Left lung (tissue), 10 donors: ENCODE measurements around the gene PPP2R2B. TPM values are rescaled to one million over a fixed set of nuclear protein-coding genes. Genes with fewer than 3 reads are reported as not detected.

ENCODE experiments used
- ATAC-seq: fragments of 200-7000 bp; cut with Tn5 transposase; one replicate; pipeline ENCODE4 v1.9.1; 2020; ENCODE audit warnings: moderate library complexity
- DNase-seq, 4 donors: peaks; one replicate each; pipeline ENCODE4 v3.0.0-alpha.2; 2013 to 2020
- H3K27ac ChIP-seq, 2 donors: fragments of 200-600 bp; sonication (generic) in 1 of 2; one replicate each; pipeline versions ENCODE4 v1.5.0 to v1.8.0; 2020 to 2021
- H3K27me3 ChIP-seq, 2 donors: fragments of 200-600 bp; sonication (generic) in 1 of 2; one replicate each; pipeline versions ENCODE4 v1.5.0 to v1.8.0; 2020 to 2021
- H3K36me3 ChIP-seq, 2 donors: fragments of 200-600 bp; sonication (generic) in 1 of 2; one replicate each; pipeline versions ENCODE4 v1.5.0 to v1.8.0; 2020 to 2021
- H3K4me1 ChIP-seq, 2 donors: fragments of 200-600 bp; one replicate each; pipeline ENCODE4 v1.8.0; 2021
- H3K4me3 ChIP-seq, 2 donors: fragments of 200-600 bp; sonication (generic) in 1 of 2; one replicate each; pipeline versions ENCODE4 v1.5.0 to v1.8.0; 2020 to 2021; ENCODE audit warnings: mild to moderate bottlenecking in 1 of 2
- H3K9me3 ChIP-seq, 2 donors: fragments of 200-600 bp; sonication (generic) in 1 of 2; one replicate each; pipeline versions ENCODE4 v1.5.0 to v1.8.0; 2020 to 2021
- intact Hi-C, 2 donors: fragments of 100-400 bp; cut with DNase I; formaldehyde crosslinking; loops; one replicate each; pipeline versions ENCODE4 v1.11.2 to v1.14.2; 2022
- polyA plus RNA-seq, 6 donors: library from polyadenylated mRNA; unstranded; fragments of 120-200 nt; gene quantifications; one replicate each; pipeline ENCODE4 v1.2.1, GENCODE V29; 2013; ENCODE audit not compliant: insufficient read length in 6 of 6
- total RNA-seq, 2 donors: library from RNA; stranded (reverse); fragmentation: NEBNext Ultra II Directional; extraction: Animal tissue kit (Norgen Biotek cat#: 25700); gene quantifications; one replicate each; pipeline ENCODE4 v1.2.1, GENCODE V29; 2021
- TF ChIP-seq, protein P1 (sequence below), 2 donors: fragments of 200-600 bp; sonication (generic) in 1 of 2; IDR thresholded peaks; one replicate each; pipeline versions ENCODE4 v1.5.0 to v1.8.0; 2021; ENCODE audit warnings: antibody characterized with exemption in 2 of 2
- donor health status: DM: no; HTN: yes; CAD: no.
- donor health status: DM: no; HTN: no; CAD: no.

The PPP2R2B gene
- total and polyA plus RNA-seq, 8 donors = 0.23 to 1.5 (median 0.43) TPM

DNA sequence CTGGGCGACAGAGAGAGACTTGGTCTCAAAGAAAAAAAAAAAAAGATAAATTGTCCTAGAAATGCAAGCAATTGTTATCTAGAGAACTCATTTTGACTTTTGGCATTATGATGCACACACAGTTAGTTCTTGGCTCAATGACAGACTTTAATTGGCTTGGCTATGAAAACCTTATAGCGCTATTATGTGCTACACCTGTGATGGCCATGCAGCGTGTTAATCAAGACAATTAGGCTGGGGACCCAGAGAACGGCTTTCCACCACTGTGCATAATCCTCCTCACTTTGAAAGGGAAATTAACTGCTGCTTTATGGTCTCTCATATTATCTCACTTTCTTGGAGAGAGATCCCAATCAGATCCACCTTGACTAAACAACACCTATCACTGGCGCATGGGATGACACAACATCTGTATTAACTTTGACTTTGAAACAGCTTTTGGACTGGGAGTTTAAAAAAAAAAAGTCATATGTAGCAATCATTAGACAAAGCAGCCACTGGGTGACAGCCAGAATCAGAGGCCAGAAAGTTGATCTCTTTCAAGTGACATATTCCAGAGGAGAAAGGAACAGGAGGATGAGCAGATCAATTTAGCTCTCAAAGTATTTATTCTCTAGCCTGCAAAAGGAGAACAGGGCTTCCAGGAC is 132.5 kb downstream of the PPP2R2B start:
- H3K4me1 ChIP-seq = no peaks in the 10 kb centered on the region
- ATAC-seq (no peak), DNase-seq (no peak)
- TF ChIP-seq, protein P1, sequence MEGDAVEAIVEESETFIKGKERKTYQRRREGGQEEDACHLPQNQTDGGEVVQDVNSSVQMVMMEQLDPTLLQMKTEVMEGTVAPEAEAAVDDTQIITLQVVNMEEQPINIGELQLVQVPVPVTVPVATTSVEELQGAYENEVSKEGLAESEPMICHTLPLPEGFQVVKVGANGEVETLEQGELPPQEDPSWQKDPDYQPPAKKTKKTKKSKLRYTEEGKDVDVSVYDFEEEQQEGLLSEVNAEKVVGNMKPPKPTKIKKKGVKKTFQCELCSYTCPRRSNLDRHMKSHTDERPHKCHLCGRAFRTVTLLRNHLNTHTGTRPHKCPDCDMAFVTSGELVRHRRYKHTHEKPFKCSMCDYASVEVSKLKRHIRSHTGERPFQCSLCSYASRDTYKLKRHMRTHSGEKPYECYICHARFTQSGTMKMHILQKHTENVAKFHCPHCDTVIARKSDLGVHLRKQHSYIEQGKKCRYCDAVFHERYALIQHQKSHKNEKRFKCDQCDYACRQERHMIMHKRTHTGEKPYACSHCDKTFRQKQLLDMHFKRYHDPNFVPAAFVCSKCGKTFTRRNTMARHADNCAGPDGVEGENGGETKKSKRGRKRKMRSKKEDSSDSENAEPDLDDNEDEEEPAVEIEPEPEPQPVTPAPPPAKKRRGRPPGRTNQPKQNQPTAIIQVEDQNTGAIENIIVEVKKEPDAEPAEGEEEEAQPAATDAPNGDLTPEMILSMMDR (IDR thresholded peaks at IDR 0.05) = no peak
- no peaks in the 10 kb centered on the region for H3K27me3 ChIP-seq
- H3K4me3 ChIP-seq = no peak overlapping the region
- intact Hi-C loops = no loop called here
- H3K9me3 ChIP-seq = no peaks in the 10 kb centered on the region
- no peak overlapping the region for H3K27ac ChIP-seq
- H3K36me3 ChIP-seq = no peaks in the 10 kb centered on the region

DNA sequence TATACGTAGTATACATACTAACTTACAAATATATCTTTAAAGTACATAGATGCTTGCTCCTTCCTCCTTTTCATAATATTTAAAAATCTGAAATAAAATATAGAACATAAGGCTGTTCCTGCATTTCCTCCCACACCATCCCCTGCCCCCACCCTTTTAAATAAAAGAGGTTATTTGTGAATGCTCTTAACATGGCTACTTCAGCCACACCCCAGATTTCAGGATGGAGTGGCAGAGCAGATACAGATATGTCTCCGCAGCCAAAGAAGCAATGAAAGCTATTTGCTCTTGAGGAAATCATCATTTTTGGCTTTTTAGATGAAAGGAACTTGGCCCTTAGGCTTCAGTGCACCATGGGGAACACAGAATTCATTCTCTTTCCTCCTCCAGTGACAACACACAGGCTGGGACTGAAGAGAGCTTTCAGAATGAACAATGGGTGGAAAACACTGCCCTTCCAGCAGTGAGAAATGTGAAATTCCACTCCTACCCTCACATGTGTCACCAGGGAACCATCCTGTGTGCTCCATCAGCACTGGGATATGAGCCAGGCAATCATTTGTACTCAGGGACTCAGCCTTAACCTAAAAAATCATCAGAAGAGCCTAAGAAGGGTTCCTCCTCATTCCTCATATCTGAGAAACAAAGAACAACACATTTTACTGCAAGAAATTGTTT is 134.3 kb downstream of the PPP2R2B start:
- ATAC-seq (no peak), DNase-seq (no peak)
- no peak overlapping the region for H3K4me3 ChIP-seq
- no peaks in the 10 kb centered on the region for H3K9me3 ChIP-seq
- H3K27me3 ChIP-seq = no peaks in the 10 kb centered on the region
- no peaks in the 10 kb centered on the region for H3K4me1 ChIP-seq
- no peak overlapping the region for H3K27ac ChIP-seq
- TF ChIP-seq, protein P1 (IDR thresholded peaks at IDR 0.05) = no peak
- intact Hi-C loops = no loop called here
- no peaks in the 10 kb centered on the region for H3K36me3 ChIP-seq

DNA sequence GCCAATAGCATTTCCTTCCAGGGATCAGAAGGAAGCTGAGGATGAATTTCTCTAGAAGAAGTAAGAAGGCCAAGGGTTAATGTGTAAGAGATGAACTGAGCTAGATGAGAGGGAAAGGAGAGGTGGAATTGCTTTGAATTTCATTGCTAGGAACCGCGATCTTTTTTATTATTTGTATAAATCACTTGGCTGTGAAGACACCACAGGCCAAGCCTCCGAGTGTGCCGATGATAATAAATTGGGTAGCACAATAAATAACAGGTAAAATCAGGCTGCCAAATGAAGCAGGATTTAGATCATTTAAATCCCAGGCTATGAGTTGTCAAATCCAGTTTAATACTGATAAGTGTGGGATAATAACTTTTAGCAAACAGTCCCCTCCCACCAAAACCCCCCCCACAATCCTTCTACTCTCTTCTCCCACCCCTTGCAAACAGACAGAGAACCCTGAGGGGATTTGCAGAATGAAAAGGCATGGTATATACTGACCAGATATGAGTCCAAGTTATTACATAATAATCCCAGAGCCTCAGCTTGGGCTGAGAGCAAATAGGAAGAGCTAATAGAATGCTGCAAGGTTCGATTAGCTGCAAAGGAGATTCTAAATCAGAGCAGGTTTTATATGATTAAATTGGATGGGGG is 143.5 kb downstream of the PPP2R2B start:
- H3K4me3 ChIP-seq = no peak overlapping the region
- ATAC-seq = no peak
- no peak overlapping the region for H3K27ac ChIP-seq
- TF ChIP-seq, protein P1 (IDR thresholded peaks at IDR 0.05) = no peak
- no peaks in the 10 kb centered on the region for H3K36me3 ChIP-seq
- DNase-seq = no peak
- no peaks in the 10 kb centered on the region for H3K27me3 ChIP-seq
- H3K4me1 ChIP-seq = no peaks in the 10 kb centered on the region
- peaks cover 0 to 3% of the 10 kb centered on the region in 2 donors for H3K9me3 ChIP-seq
- intact Hi-C loops = no loop called here

DNA sequence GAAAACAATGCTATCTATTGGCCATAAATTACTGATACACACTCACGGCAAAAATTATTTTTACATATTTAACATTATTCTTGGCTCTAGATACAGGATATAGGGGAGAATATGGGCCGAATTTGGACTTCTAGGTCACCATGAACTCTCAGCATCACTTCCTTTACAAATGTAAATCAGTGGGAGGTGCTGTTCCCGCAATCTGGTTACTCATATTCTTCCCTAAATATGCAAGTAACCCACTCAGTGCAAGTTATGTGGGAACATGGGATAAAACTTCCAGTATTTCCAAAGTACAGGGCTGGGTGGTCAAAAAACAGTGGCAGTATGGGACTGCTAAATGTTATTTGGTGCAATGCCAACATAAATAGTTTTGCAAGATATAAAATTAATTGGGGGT is 145.6 kb downstream of the PPP2R2B start:
- Histone ChIP-seq H3K36me3 (no peaks in the 10 kb centered on the region), H3K27me3 (no peaks in the 10 kb centered on the region), H3K27ac (no peak overlapping the region), H3K4me1 (no peaks in the 10 kb centered on the region), H3K4me3 (no peak overlapping the region), H3K9me3 (peaks cover 0 to 23% of the 10 kb centered on the region in 2 donors)
- no peak for DNase-seq
- TF ChIP-seq, protein P1 (IDR thresholded peaks at IDR 0.05) = no peak
- no peak for ATAC-seq
- intact Hi-C loops = no loop called here
